Inferior parietal cortex (tissue), 1 donor: ENCODE data around the gene TES.
"Not testable (repeated sequence)": the region's sequence is repeated elsewhere in the genome, so short reads cannot be mapped to it uniquely, and the experiment has no call there.

Experiments used
- DNase-seq: peaks from one replicate; pipeline ENCODE4 v3.0.0-alpha.2; 2016; ENCODE audit errors: extremely low spot score

The TES gene

DNA sequence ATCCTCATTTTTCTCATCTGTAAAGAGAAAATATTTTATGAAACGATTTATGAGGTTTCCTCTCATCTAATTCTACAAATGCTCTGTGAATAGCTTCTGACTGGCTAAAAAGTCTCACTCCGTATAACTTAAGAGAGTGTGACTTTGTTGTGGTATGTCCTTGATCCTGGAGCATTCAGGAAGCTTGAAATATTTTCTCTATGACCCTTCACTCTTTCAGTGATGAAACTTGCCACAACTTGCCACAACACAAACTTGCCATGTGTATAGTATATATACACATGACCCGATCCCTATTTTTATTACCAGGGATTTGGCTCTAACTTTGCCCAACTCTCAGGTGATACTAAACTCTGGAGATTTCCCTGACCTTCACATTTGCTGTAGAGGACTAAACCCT is 74.1 kb downstream of the TES start:
- no peak for DNase-seq

GRCh38 chr7:116285252-116285651 is 74.9 kb downstream of the TES start:
- DNase-seq = no peak

DNA sequence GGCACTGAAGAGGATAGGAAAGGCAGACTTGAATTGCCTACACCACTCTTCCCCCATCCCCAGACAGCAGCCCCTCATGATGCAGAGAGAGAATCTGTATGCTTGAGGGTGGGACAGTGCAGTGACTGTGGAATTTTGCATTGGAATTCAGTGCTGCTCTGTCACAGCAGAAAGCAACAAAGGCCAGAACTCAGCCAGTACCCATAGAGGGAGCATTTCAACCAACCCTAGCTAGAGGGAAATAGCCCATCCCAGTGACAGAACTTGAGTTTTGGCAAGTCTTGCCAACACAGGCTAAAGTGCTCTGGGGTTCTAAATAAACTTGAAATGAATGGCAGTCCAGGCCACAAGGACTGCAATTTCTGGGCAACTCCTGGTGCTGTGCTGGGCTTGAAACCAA is 80.4 kb downstream of the TES start:
- DNase-seq = no peak

DNA sequence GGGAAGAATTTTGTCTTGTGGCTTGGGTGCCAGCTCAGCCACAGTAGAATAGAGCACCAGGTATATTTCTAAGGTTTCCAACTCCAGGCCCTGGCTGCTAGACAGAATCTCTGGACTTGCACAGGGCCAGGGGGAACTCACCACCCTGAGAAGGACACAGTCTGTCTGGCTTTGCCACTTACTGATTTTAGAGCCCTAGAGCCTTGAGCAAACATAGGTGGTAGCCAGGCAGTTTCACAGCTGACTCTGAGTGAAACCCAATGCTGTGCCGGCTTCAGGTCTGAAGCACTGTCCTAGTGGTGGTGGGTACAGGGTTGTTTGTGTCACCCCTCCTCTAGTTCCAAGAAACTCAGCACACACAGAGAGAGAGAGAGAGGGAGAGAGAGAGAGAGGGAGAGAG is 81.6 kb downstream of the TES start:
- DNase-seq = no peak

- DNase-seq = no peak
Measured at GRCh38 chr7:116292381-116292780, 82.0 kb downstream of the TES start.

- DNase-seq = no peak
Measured at GRCh38 chr7:116293139-116293538, 82.8 kb downstream of the TES start.

DNA sequence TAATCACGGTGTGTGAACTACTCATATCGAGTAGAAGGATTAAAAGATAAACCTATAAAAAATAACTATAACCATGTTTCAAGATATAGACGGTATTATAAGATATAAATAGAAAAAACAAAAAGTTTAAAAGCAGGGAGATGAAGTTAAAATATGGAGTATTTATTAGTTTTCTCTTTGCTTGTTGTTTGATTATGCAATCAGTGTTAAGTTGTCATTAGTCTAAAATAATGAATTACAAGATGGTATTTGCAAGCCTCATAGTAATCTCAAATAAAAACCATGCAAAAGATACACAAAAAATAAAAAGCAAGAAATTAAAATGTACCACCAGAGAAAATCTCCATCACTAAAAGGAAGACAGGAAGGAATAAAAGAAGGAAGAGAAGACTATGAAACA is 83.3 kb downstream of the TES start:
- no peak for DNase-seq

DNA sequence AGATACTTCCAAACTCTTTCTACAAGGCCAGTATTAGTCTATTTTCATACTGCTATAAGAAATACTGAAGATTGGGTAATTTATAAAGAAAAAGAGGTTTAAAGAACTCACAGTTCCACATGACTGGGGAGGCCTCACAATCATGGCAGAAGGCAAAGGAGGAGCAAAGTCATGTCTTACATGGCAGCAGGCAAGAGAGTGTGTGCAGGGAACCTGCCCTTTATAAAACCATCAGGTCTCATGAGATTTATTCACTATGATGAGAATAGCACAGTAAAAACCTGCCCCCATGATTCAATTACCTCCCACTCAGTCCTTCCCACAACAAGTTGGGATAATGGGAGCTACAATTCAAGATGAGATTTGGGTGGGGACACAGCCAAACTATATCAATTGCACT is 85.6 kb downstream of the TES start:
- DNase-seq = not testable (repeated sequence)

- no peak for DNase-seq
Measured at GRCh38 chr7:116298055-116298454, 87.7 kb downstream of the TES start.

DNA sequence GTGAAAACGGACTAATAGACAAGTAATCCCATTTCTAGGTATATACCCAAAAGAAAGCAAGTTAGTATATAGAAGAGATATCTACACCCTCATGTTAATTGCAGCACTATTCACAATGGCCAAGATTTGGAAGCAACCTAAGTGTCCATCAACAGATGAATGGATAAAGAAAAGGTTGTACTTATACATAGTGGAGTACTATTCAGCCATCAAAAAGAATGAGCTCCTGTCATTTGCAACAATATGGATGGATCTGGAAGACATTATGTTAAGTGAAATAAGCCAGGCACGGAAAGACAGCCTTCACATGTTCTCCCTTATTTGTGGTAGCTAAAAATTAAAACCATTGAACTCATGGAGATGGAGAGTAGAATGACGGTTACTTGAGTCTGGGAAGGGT is 88.2 kb downstream of the TES start:
- DNase-seq = no peak

GRCh38 chr7:116305485-116306408 is 95.4 kb downstream of the TES start:
- no peak for DNase-seq

GRCh38 chr7:116306409-116307048 is 96.2 kb downstream of the TES start:
- no peak for DNase-seq

GRCh38 chr7:116307253-116307652 is 96.9 kb downstream of the TES start:
- no peak for DNase-seq
